GM23248 (cell line): Measurements from ENCODE around the gene CRB1.

Experiments used
- EZH2 ChIP-seq: fragments of 200-600 bp; sonication (generic); IDR thresholded peaks from 2 replicates; pipeline ENCODE4 v1.6.1; 2018; ENCODE audit warnings: antibody characterized with exemption, mild to moderate bottlenecking; ENCODE audit not compliant: insufficient read depth, poor library complexity, severe bottlenecking
- EZH2phosphoT487 ChIP-seq: fragments of 200-600 bp; sonication (generic); IDR thresholded peaks from 2 replicates; pipeline ENCODE4 v1.6.1; 2018; ENCODE audit warnings: antibody characterized with exemption, moderate library complexity, mild to moderate bottlenecking, low read depth; ENCODE audit not compliant: insufficient read depth

DNA sequence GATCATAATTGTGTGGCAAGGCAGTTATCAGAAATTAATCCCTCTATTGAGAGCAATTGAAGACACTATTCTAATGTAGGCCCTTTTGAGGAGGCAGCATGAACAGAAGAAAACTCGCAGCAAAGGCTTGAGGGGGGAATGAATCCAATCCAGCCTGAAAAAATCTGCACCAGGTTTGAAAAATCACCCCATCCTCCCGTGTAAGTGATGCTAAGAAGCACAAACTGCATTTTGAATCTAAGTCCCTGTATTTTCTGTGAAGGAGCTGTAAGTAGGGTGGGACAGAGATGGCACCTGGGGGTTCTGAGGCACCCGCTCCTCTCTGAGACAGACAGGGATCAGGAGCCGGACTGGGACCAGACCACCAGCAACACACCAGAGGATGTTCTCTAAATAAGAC, at the start of gene CRB1:
- TF ChIP-seq EZH2 (no peak), EZH2phosphoT487 (no peak)
